COLO668 (cell line): Measurements from ENCODE around the gene TECPR2.

ENCODE experiments used
- DNase-seq: peaks from one replicate; lab custom pipeline; 2025; ENCODE audit not compliant: unreplicated experiment; lab: John Stamatoyannopoulos, UW

TECPR2 gene

GRCh38 chr14:102421411-102422057 is 58.8 kb downstream of the TECPR2 start:
- no peak for DNase-seq

GRCh38 chr14:102424520-102424919 is 61.8 kb downstream of the TECPR2 start:
- no peak for DNase-seq

GRCh38 chr14:102424923-102425322 is 62.2 kb downstream of the TECPR2 start:
- DNase-seq, result no peak

- no peak for DNase-seq
These were observed 64.1 kb downstream of the TECPR2 start for GRCh38 chr14:102426796-102427195.

GRCh38 chr14:102427642-102428041 is 64.9 kb downstream of the TECPR2 start:
- DNase-seq, result no peak

- no peak for DNase-seq
These were observed 67.6 kb downstream of the TECPR2 start for GRCh38 chr14:102430212-102430908.

GRCh38 chr14:102431751-102432150 is 69.0 kb downstream of the TECPR2 start:
- no peak for DNase-seq

GRCh38 chr14:102434647-102435175 is 72.0 kb downstream of the TECPR2 start:
- DNase-seq, result no peak

- DNase-seq, result peak; percentile 78
These were observed 75.5 kb downstream of the TECPR2 start for GRCh38 chr14:102437997-102438915.

GRCh38 chr14:102439556-102439955 is 76.8 kb downstream of the TECPR2 start:
- no peak for DNase-seq

GRCh38 chr14:102440392-102440791 is 77.7 kb downstream of the TECPR2 start:
- no peak for DNase-seq

GRCh38 chr14:102442241-102443211 is 79.8 kb downstream of the TECPR2 start:
- no peak for DNase-seq

GRCh38 chr14:102445066-102445465 is 82.3 kb downstream of the TECPR2 start:
- DNase-seq, result no peak

GRCh38 chr14:102445641-102446040 is 82.9 kb downstream of the TECPR2 start:
- DNase-seq, result no peak

GRCh38 chr14:102450206-102451063 is 87.7 kb downstream of the TECPR2 start:
- DNase-seq, result no peak

- DNase-seq, result no peak
These were observed 88.3 kb downstream of the TECPR2 start for GRCh38 chr14:102451064-102451352.

GRCh38 chr14:102452302-102452701 is 89.6 kb downstream of the TECPR2 start:
- DNase-seq, result no peak

- no peak for DNase-seq
These were observed 92.0 kb downstream of the TECPR2 start for GRCh38 chr14:102454711-102455110.

GRCh38 chr14:102457509-102457908 is 94.8 kb downstream of the TECPR2 start:
- DNase-seq, result no peak
